Activated CD8-positive, alpha-beta T cell treated with anti-CD3 and anti-CD28 coated beads for 36 hours (primary cell): ENCODE results near the gene MT1B. TPM values are rescaled to one million over a fixed set of nuclear protein-coding genes. Genes with fewer than 3 reads are reported as not detected.

Experiments used
- ATAC-seq: fragments of 200-7000 bp; cut with Tn5 transposase; one replicate; pipeline ENCODE4 v1.10.0; 2021; ENCODE audit warnings: mild to moderate bottlenecking, moderate library complexity
- CTCF ChIA-PET: fragments of 350-600 bp; sonication (Branson Sonifier 250); formaldehyde crosslinking; loops from one replicate; lab custom pipeline; 2021; ENCODE audit warnings: antibody characterized with exemption; lab: Charles Lee
- POLR2A ChIA-PET: fragments of 350-600 bp; sonication (Branson Sonifier 250); formaldehyde crosslinking; loops from one replicate; lab custom pipeline; 2021; ENCODE audit warnings: antibody characterized with exemption; lab: Charles Lee
- DNase-seq: peaks from one replicate; pipeline ENCODE4 v3.0.0-alpha.2; 2020
- H3K27ac Mint-ChIP-seq: one replicate; pipeline ENCODE4 v1.8.0; 2021; ENCODE audit warnings: mild to moderate bottlenecking, mixed read lengths
- H3K27me3 Mint-ChIP-seq: one replicate; pipeline ENCODE4 v1.8.0; 2021; ENCODE audit warnings: mixed read lengths
- H3K36me3 Mint-ChIP-seq: one replicate; pipeline ENCODE4 v1.8.0; 2021; ENCODE audit warnings: low read depth, mixed read lengths
- H3K4me1 Mint-ChIP-seq: one replicate; pipeline ENCODE4 v1.8.0; 2021; ENCODE audit warnings: low read depth, mixed read lengths
- H3K4me3 Mint-ChIP-seq: one replicate; pipeline ENCODE4 v1.8.0; 2021; ENCODE audit warnings: mild to moderate bottlenecking, moderate library complexity, mixed read lengths
- H3K9me3 Mint-ChIP-seq: one replicate; pipeline ENCODE4 v1.8.0; 2021; ENCODE audit warnings: mixed read lengths
- CTCF ChIP-seq: fragments of 200-600 bp; IDR thresholded peaks from one replicate; pipeline ENCODE4 v1.8.0; 2022; ENCODE audit warnings: antibody characterized with exemption, mild to moderate bottlenecking
- intact Hi-C: fragments of 100-400 bp; cut with micrococcal nuclease; formaldehyde crosslinking; loops from one replicate; pipeline ENCODE4 v1.10.0; 2022
- total RNA-seq, 2 experiments: library from RNA; stranded (reverse); gene quantifications; one replicate each; pipeline ENCODE4 v1.2.3, GENCODE V29; 2021

The MT1B gene
- total RNA-seq, 2 experiments from 2014 or later, result not detected

GRCh38 chr16:56640076-56640475 lies 11.6 kb upstream of the MT1B start:
- Mint-ChIP-seq H3K9me3 (no peaks in the 10 kb centered on the region), H3K36me3 (no peaks in the 10 kb centered on the region), H3K27me3 (peaks cover 55% of the 10 kb centered on the region), H3K4me3 (no peak overlapping the region), H3K4me1 (peaks cover 29% of the 10 kb centered on the region), H3K27ac (no peak overlapping the region)
- POLR2A ChIA-PET, result interaction anchor here (1.1 to 1.3 kb wide), 2 partner anchors 14 to 49 kb away, joined by 3 to 5 read pairs; partner anchors contain the start of gene MT1E
- intact Hi-C loops, result no loop called here
- CTCF ChIA-PET, result interaction anchor here (1.0 to 1.9 kb wide), 3 partner anchors 62 to 64 kb away, joined by 3 to 5 read pairs (median 4); no protein-coding TSS in a partner anchor
- ATAC-seq (no peak), DNase-seq (no peak)
- TF ChIP-seq CTCF, result no peak

- ATAC-seq, result no peak
- Mint-ChIP-seq H3K36me3 (no peaks in the 10 kb centered on the region), H3K27me3 (peaks cover 51% of the 10 kb centered on the region), H3K9me3 (no peaks in the 10 kb centered on the region), H3K4me3 (no peak overlapping the region), H3K4me1 (peaks cover 22% of the 10 kb centered on the region), H3K27ac (no peak overlapping the region)
- no peak for DNase-seq
- TF ChIP-seq CTCF, result no peak
- ChIA-PET POLR2A (interaction anchor here (0.8 kb wide), 1 partner anchor 11 kb away, joined by 3 read pairs; no protein-coding TSS in a partner anchor), CTCF (interaction anchor here (1.0 to 1.9 kb wide), 2 partner anchors 64 to 65 kb away, joined by 3 to 5 read pairs; no protein-coding TSS in a partner anchor)
- intact Hi-C loops, result no loop called here
These were observed 10.5 kb upstream of the MT1B start for GRCh38 chr16:56641166-56641565.

GRCh38 chr16:56643080-56643778 lies 8.5 kb upstream of the MT1B start:
- Mint-ChIP-seq H3K27me3 (peaks cover 38% of the 10 kb centered on the region), H3K27ac (no peak overlapping the region)

GRCh38 chr16:56643833-56644232 lies 7.9 kb upstream of the MT1B start:
- POLR2A ChIA-PET, result interaction anchor here (1.8 to 3.1 kb wide), 2 partner anchors 24 to 39 kb away, joined by 10 to 13 read pairs; partner anchors contain the start of genes MT1G, MT1H and MT1X
- ATAC-seq (no peak), DNase-seq (no peak)
- H3K27me3 Mint-ChIP-seq, result peaks cover 38% of the 10 kb centered on the region
- no peaks in the 10 kb centered on the region for H3K36me3 Mint-ChIP-seq
- no peaks in the 10 kb centered on the region for H3K9me3 Mint-ChIP-seq
- H3K4me3 Mint-ChIP-seq, result peak overlapping the region; percentile 60
- TF ChIP-seq CTCF, result no peak
- CTCF ChIA-PET, result interaction anchor here (0.7 to 3.4 kb wide), 16 partner anchors 9 to 67 kb away, joined by 3 to 27 read pairs (median 6); partner anchors contain the start of genes MT1E and MT1F
- intact Hi-C loops, result no loop called here
- no peak overlapping the region for H3K27ac Mint-ChIP-seq
- H3K4me1 Mint-ChIP-seq, result peaks cover 17% of the 10 kb centered on the region

More at GRCh38 chr16:56643080-56643778, 8.5 kb upstream of the MT1B start:
- TF ChIP-seq CTCF, result peak; percentile 49
- POLR2A ChIA-PET, result interaction anchor here (1.1 to 3.1 kb wide), 3 partner anchors 9 to 39 kb away, joined by 3 to 13 read pairs (median 10); partner anchors contain the start of genes MT1G, MT1H and MT1X
- Mint-ChIP-seq H3K4me3 (peak overlapping the region; percentile 60), H3K4me1 (peaks cover 17% of the 10 kb centered on the region), H3K9me3 (no peaks in the 10 kb centered on the region), H3K36me3 (no peaks in the 10 kb centered on the region)
- DNase-seq (peak; percentile 91), ATAC-seq (peak; percentile 100)
- intact Hi-C loops, result no loop called here
- CTCF ChIA-PET, result interaction anchor here (0.7 to 3.4 kb wide), 18 partner anchors 10 to 66 kb away, joined by 3 to 27 read pairs (median 6); partner anchors contain the start of genes MT1E and MT1F
